Measurements from ENCODE around the gene TCF23.
"Not testable (repeated sequence)": the region's sequence is repeated elsewhere in the genome, so short reads cannot be mapped to it uniquely, and the experiment has no call there.

The TCF23 gene

DNA sequence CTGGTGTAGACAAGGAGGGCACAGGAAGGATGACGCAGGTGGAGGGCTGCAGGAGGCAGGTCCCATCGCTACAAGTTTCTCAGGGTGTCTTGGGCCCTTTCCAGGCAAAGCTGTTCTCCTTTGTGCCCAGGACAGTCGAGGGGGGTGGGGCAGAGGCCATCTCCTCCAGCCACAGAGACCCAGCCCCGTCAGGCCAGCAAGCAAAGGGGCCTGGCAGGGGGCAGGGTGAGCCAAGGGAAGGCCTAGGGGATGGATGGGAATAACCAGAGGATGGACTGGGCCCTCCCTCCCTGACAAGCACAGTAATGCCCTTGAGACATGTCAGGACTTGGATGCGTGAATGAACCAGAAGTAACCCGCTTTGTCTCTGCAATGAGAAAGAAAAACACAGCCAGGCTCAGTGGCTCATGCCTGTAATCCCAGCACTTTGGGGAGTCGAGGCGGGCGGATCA lies 6.3 kb downstream of the TCF23 start:
- no peak for DNase-seq

DNA sequence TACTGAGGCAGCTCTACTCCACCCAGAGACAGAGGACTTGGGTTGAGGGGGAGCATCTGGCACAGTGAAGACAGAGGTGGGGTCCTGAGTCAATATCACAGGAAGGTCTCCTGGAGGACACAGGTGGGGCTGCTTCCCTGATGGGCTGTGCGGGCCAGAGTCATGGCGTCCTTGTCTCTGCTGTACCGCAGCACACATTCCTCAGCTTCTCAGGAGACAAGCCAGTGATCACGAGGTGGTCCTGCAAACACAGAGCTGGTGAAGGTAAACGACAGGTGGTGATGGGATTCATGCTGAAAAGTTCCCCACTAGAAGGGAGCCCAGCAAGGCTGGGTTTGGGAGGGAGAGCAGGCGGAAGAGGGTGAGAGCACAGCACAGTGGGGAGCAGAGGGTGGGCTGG lies 9.7 kb downstream of the TCF23 start:
- no peak for DNase-seq

DNA sequence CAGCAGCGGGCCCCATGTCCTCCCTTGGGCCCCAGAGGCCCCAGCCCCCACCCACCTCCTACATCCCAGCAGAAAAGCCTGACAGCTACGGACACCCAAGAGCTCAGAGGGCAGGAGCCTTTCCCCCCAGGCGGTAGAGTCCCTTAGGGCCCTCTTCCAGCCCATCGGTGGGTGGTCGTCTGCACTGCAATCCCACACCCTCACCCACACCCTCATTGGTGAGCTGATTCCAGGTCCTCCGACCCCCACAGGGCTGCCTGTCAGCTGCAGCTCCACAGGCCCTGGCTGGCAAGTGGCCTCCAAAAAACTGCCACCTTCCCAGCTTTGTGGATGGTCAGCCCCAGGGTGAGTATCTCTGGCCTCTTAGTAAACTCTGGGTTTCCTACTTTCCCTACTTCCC lies 10.5 kb downstream of the TCF23 start:
- DNase-seq: no peak

DNA sequence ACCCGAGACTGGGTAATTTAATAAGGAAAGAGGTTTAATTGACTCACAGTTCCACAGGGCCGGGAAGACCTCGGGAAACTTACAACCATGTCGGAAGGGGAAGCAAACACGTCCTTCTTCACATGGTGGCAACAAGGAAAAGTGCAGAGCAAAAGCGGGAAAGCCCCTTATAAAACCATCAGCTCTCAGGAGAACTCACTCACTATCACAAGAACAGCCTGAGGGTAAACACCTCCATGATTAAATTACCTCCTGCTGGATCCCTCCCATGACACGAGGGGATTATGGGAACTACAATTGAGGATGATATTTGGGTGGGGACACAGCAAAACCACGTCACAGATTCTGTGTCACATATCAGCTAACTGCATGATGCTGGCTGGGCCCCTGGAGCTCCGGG lies 11.4 kb downstream of the TCF23 start:
- DNase-seq: no peak

DNA sequence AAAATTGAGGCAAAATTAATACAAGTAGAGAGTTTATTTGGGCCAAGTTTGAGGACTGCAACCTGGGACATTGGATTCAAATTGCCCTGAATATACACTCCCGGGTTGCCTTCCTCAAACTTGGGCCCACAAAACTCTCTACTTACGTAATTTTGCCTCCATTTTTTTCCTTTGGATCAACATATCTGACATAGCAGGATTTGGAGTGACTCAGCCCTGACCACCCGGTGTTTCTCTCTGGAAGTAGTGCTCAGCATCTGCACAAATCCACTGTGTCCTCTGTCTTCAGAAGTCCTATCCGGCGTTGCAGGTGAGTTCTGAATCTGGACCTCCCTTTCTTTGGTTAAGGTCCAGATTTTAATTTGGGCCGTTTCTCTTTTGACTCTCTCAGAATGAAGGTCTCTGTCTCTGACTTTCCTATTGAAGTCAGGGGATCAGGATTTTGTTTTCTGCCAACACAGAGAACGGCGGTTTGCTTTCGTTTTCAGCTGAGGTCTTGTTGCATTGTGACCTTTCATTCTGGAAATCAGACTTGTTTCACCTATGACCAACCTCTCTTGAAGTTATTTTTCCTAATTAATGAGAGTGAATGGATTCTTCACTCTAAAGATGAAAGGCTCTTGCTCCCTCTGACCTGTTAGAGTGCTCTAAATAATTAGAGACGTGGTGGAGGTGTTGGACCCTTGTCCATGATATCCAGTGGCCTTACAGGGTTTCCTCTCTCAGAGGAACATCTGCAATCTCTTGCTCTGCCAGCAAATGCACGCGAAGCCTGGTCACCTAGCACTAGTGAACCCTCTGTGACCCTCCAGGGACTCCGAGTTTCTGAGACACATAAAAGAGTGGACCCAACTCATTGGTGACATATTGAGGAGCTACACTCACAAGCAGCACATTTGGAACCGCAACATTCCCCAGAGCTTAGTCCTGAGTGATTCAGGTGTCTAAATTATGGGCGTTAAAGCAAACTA lies 13.6 kb downstream of the TCF23 start:
- no peak for DNase-seq

DNA sequence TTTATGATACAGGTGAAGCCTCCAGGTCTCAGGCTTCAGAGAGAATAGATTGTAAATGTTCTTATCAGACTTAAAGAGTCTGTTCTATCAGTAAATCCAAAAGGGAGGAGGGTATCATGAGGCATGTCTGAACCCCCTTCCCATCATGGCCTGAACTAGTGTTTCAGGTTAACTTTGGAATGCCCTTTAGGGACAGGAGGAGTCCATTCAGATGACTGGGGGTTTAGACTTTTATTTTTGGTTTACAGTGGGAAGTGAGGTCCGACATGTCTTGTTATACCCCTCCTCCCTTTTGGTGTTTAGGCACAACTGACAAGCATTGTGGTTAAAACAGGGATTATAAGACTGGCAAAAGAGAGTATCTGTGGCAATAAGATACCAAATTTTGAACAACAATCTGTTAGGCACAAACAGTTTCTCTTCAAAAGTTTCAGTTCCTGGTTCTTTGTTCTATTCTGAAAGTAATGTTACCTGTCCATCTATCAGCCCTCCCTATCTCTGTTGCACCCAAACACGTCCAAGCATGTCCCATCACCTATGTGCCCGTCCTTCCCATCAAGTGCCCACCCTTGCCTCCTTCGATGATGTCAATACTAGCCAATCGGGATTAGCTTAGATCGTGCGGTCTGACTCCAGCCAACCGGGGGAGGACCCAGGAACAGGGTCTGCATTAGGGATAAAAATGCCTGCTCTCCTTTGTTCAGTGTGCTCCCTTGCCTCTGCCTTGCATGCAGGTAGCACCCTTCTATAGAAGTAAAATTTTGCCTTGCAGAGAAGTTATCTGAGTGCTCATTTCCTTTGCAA lies 16.4 kb downstream of the TCF23 start:
- no peak for DNase-seq

DNA sequence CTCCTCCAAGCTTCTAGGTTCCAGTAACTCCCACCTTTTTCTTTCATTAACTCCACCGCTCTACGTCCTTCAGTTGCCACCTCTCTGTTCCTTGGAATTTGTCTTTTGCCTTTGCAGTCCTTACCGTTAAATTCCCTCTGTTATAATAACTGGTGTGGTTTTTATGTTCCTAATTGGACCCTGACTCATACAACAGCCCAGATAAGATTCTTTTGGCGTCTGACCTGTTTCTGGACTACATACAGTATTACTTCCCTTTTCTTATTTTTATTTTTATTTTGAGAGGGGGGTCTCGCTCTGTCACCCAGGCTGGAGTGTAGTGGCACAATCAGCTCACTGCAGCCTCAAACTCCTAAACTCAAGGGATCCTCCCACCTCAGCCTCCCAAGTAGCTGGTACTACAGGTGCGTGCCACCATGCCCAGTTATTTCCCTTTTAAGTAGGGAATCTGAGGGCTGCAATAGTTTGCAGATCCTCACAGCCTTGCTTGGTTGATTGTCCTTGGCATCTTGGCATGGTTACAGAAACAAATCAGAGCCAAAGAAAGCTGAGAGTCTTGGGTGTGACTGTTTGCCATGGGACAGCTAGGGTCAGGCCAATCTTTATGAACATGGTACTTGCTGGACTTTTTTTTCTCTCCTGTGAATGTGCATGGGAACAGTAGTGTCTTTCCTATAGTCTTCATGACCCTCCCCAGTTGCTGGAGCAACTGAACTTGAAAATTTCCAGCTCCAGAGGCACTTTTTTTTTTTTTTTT lies 22.0 kb downstream of the TCF23 start:
- DNase-seq: no peak

DNA sequence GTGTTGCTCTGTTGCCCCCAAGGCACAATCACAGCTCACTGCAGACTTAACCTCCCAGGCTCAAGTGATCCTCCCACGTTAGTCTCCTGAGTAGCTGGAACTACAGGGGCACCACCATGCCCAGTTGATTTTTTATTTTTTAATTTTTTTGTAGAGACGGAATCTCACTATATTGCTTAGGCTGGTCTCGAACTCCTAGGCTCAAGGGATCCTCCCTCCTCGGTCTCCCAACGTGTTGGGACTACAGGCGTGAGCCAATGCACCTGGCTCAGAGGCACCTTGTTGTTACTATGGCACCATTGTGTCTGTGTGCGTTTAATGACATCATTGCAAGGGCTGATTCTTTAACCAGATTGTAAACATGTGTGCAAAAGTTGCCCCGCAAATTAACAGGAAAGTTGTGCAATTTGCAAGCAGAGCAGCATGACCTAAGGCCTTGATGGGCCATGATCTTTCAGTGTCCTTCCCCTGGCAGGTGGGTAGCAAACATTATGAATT lies 22.6 kb downstream of the TCF23 start:
- no peak for DNase-seq

DNA sequence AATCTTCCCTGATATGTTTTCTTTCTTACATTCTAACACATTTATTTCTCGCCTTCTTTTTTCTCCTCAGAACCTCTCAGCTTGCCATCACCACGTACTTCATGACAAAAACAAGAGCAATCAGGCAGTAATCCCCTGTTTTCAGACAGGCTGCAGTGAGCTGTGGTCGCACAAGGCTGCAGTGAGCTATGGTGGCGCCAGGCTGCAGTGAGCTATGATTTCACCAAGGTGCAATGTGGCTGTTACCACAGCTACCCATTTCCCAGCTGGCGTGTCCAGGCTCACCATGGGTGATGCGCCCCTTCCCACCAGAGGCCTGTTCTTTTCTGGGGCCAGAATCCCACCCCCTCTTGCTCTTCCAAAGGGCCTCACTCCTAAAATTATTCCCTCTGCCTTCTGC lies 25.8 kb downstream of the TCF23 start:
- DNase-seq: no peak

DNA sequence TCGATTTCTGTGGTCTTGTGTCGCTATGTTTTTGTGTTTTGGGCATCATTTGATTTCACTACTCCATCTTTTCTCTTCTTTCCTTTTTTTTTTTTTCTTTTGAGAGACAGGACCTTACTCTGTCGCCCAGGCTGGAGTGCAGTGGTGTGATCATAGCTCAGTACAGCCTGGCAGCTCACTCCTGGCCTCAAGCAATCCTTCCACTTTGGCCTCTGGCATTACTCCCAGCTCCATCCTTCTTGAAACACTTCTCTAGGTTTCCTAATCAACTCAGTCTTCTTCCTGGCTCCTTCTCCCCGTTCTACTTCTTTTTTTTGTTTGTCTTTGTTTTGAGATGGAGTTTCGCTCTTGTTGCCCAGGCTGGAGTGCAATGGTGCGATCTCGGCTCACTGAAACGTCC lies 26.5 kb downstream of the TCF23 start:
- no peak for DNase-seq

DNA sequence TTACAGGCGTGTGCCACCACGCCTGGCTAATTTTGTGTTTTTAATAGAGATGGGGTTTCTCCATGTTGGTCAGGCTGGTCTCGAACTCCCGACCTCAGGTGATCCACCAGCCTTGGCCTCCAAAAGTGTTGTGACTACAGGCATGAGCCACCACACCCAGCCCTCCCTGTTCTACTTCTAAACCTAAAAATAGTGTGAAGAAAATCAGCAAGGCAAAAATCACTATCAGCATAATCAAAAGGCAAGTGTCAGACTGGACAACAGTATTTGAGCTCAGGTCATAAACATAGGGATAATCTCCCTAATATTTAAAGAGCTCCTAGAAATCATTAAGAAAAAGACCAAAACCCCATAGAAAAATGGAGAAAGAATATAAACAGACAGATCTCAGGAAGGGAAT lies 27.0 kb downstream of the TCF23 start:
- not testable (repeated sequence) for DNase-seq

DNA sequence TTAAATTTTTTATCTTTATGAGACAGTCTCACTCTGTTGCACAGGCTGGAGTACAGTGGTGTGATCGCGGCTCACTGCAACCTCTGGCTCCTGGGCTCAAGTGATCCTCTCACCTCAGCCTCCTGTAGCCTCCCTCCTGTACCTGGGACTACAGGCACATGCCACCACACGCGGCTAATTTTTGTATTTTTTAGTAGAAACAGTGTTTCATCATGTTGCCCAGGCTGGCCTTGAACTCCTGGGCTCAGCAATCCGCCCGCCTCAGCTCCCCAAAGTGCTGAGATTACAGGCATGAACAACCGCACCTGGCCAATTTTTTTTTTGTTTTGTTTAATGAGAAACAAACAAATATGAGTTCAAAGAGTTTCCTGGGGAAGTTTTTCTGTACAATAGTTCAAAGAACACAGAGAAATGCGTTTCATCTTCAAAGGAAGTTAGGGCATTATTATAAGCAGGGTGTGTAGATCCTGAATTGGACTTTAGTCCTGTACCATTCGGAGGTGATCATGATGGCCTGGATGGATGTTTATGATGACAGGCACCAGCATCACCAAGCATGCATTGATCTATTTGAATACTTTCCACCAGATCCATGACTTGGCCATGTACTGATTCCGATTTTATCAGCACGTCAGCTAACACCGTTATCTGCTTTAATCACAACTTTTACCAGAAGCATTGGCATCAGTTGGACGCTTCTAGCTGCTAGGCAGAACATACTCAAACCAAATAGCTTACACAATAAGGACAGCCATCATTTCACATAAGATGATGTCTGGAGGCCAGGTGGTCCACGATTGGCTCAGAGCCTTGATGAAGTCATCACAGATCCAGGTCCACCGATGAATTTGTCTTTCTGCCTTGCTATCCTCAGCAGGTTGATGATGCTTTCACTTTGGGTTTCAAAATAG lies 28.9 kb downstream of the TCF23 start:
- no peak for DNase-seq

DNA sequence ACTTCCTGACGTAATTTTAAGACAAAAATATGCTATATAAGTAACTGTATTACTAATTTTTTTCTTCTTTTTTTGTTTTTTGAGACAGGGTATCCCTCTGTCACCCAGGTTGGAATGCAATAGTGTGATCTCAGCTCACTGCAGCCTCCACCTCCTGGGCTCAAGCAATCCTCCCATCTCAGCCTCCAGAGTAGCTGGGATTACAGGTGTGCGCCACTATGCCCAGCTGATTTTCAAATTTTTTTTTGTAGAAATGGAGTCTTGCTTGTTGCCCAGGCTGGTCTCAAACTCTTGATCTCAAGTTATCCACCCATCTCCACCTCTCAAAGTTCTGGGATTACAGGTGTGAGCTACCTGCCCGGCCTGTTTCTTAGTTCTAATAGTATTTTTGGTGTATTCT lies 29.7 kb downstream of the TCF23 start:
- DNase-seq: no peak

DNA sequence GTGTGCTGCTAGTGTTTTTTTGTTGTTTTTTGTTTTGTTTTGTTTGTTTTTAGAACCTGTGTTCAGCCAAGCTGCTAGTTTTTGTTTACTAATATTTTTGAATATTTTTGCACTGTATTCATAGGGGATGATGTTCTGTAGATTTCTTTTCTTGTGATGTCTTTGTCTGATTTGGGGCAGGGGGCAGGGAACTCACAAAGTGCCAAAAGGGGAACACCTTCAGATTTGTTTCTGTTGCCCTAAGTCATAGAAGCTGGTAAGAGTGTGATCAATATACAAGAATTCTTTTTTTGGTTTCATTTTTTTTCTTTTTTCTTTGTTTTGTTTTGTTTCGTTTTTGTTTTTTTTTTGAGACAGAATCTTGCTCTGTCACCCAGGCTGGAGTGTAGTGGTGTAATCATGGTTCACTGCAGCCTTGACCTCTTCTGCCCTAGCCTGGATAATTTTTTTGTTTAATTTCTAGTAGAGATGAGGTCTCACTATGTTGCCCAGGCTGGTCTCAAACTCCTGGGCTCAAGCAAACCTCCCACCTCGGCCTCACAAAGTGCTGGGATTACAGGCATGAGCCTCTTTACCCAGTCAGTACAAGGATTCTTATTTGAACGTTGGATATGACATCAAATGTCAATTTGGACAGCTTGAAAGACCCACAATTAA lies 30.7 kb downstream of the TCF23 start:
- no peak for DNase-seq

DNA sequence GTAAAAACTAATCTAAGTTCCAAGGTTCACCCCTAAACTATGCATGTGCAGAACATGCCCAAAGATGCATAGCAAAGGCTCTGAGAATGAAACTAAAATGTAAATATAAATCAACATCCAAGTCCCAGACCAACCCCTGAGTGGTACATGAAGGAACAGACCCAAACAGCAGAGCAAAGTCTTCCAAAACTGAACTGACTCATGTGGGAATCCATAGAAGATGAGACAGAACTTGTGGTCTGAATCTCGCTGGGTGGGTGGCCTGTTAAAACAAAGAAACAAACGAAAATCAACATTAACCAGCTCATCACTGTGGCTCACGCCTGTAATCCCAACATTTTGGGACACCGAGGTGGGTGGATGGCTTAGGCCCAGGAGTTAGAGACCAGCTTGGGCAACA lies 33.5 kb downstream of the TCF23 start:
- no peak for DNase-seq

DNA sequence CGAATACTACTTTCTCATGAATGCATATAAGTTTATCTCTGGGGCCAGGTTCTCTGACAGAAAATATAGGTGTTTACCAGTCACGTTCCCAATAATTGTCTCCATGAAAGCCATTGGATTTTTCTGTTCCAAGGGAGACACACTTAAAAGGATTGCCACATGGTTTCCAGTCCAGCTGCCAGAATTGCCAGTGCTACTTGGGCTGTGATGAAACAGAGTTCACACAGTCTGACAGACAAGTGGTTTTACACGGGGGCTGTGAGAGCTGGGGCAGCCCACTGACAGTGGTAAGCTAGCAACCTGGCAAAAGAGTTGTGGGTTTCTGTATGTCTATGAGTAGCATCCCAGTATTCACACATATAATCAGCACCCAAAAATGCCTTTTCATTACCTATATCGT lies 35.3 kb downstream of the TCF23 start:
- no peak for DNase-seq

DNA sequence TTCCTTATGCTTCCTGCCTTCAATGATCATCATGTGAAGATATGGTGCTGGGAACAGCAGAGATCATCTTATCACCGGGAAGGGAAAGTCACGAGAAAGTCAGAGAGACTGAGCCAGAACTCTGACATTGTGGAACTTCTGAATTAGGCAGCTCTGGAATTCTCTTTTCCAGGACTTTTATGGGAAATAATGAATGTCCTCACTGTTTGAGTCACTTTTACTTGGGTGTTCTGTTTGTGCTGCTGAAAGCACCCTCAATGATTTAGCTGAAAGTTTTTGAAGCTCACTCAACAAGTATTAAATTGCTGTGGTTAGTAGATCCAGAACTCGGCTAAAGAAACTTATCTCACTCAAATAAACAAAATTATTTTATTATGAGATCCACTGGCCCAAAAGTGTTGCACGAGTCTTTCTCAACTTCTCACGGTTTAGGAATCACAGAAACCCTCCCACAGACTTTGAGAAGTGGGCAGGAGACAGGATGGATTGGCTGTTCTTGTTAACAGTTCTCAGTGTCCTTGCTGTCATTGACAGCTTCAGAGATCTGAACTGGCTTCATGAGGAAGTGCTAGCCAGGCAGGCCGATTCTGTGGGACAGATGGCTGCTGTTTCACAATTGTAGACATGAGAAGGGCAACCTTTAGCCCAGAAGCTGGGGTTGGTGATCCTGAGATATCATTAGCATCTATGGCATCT lies 36.7 kb downstream of the TCF23 start:
- no peak for DNase-seq

DNA sequence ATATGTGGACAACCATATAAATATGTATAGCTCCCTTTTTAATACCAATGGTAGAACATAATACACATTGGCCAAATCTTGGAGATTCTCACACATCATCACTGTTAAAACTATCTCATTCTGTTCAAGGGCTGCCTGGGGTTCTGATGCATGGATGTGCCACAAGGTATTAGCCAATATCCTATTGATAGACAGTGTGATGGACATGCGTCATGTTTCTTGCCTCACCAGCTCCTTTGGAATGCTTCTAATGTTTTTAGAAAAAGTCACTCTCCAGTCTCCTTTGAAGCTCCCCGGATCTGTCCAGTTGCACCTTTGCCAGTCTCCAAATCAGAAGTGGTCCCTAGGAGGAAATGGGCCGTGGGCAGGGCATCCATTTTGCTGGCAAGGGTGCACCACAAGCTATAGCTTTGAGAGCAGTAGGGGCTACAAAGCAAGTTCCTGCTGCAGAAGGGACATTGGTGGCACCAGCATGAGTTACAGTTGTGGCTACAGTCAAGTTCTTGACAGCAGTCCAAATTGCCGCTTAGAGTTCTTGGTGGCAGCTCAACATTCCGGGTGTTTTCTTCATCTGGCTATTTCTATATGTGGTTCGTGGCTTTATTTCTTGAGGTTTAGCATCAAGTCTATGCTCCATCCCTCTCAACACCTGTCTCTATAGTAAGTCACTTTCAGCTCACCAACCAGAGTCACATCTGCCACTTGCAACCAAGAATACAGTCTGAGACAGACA lies 38.0 kb downstream of the TCF23 start:
- no peak for DNase-seq

DNA sequence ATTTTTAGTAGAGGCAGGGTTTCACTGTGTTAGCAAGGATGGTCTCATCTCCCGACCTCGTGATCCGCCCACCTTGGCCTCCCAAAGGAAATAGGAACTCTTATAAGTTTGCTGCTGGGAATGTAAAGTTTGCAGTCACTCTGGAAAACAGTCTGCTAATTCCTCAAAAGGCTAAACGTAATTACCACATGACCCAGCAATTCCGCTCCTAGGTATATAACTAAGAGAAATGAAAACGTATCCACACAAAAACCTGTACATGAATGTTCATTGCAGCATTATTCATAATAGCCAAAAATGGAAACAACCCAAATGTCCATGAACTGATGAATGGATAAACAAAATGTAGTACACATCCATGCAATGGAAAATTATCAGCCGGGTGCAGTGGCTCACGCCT lies 41.2 kb downstream of the TCF23 start:
- DNase-seq: no peak

All from C1 segment of cervical spinal cord (tissue), 14 donors.